K562 (cell line): Measurements from ENCODE around the gene BGLAP. TPM values are rescaled to one million over a fixed set of nuclear protein-coding genes. Genes with fewer than 3 reads are reported as not detected.
A peak's percentile ranks its signal among the peaks of the same experiment; 100 is the strongest.

Source experiments
- ELF2 ChIP-seq: fragments of 250-450 bp; sonication (Bioruptor Pico); IDR thresholded peaks from 2 replicates; pipeline ENCODE4 v1.5.0; 2021; ENCODE audit warnings: mild to moderate bottlenecking
- HMBOX1 ChIP-seq: sonication (generic); IDR thresholded peaks from 2 replicates; pipeline ENCODE4 v1.6.1; 2016
- HOXB6 ChIP-seq: fragments of 250-450 bp; sonication (Bioruptor Pico); IDR thresholded peaks from 2 replicates; pipeline ENCODE4 v1.5.1; 2022; ENCODE audit warnings: mild to moderate bottlenecking, borderline replicate concordance
- MCM2 ChIP-seq: fragments of 450-650 bp; IDR thresholded peaks from 2 replicates; pipeline ENCODE4 v1.6.1; 2017; ENCODE audit warnings: low read depth, mild to moderate bottlenecking
- PCBP1 ChIP-seq: fragments of 200-400 bp; formaldehyde crosslinking; IDR thresholded peaks from 2 replicates; pipeline ENCODE4 v1.6.1; 2018; ENCODE audit warnings: mild to moderate bottlenecking, low read depth, low read length; ENCODE audit not compliant: poor library complexity, severe bottlenecking
- PREB ChIP-seq: sonication (generic); formaldehyde crosslinking; IDR thresholded peaks from 2 replicates; pipeline ENCODE4 v1.8.1; 2023; ENCODE audit warnings: mild to moderate bottlenecking, missing genetic modification reagents
- RBBP5 ChIP-seq: fragments of 200-600 bp; sonication (generic); IDR thresholded peaks from 2 replicates; pipeline ENCODE4 v1.6.1; 2012; ENCODE audit warnings: borderline replicate concordance, mild to moderate bottlenecking, low read length, control low read depth, inconsistent platforms; ENCODE audit not compliant: insufficient read depth, poor library complexity, severe bottlenecking
- RFX5 ChIP-seq: IDR thresholded peaks from 2 replicates; pipeline ENCODE4 v1.6.1; 2011; ENCODE audit warnings: low read depth, mild to moderate bottlenecking, improper control_type of control experiment, low read length
- TAF9B ChIP-seq: fragments of 450-650 bp; IDR thresholded peaks from 2 replicates; pipeline ENCODE4 v1.6.1; 2018; ENCODE audit warnings: mild to moderate bottlenecking; ENCODE audit not compliant: partially characterized antibody
- TSC22D4 ChIP-seq: fragments of 450-650 bp; IDR thresholded peaks from 2 replicates; pipeline ENCODE4 v1.6.1; 2016; ENCODE audit warnings: missing genetic modification characterization, missing biosample characterization, control low read depth
- ZNF133 ChIP-seq: fragments of 250-450 bp; sonication (Bioruptor Pico); IDR thresholded peaks from 2 replicates; pipeline ENCODE4 v1.4.0; 2020; ENCODE audit warnings: mild to moderate bottlenecking
- ZZZ3 ChIP-seq: fragments of 450-650 bp; IDR thresholded peaks from 2 replicates; pipeline ENCODE4 v1.6.1; 2016; ENCODE audit warnings: antibody characterized with exemption, mild to moderate bottlenecking, moderate library complexity
- polyA plus RNA-seq, 8 experiments: library from polyadenylated mRNA; depleted of rRNA in 4 of 8; stranded (reverse) in 5 of 8; unstranded in 3 of 8; fragments of >200 nt; fragmentation: Nextera tagmentation in 2 of 8; fragmentation: Illumina TruSeq in 1 of 8; extraction: Ambion mirVana in 2 of 8; extraction: Trizol in 1 of 8; gene quantifications; 2 replicates each; pipeline versions ENCODE4 v1.2.1 to v1.2.3, GENCODE V29; 2011 to 2014; ENCODE audit warnings: inconsistent platforms in 1 of 8, missing spikeins in 1 of 8
- total RNA-seq, 7 experiments: library from RNA; depleted of rRNA in 6 of 7; stranded (reverse); fragments of >200 nt in 6 of 7; fragmentation: Illumina TruSeq in 2 of 7; extraction: Trizol in 2 of 7; gene quantifications; 2 replicates each; pipeline versions ENCODE4 v1.2.1 to v1.2.3, GENCODE V29; 2011 to 2021; ENCODE audit warnings: low replicate concordance in 1 of 7
- TF ChIP-seq, protein P1 (sequence below): sonication (generic); formaldehyde crosslinking; IDR thresholded peaks from 2 replicates; pipeline ENCODE4 v1.8.0; 2023; ENCODE audit warnings: mild to moderate bottlenecking, missing genetic modification reagents
- TF ChIP-seq, protein P2 (sequence below): sonication (generic); formaldehyde crosslinking; IDR thresholded peaks from 2 replicates; pipeline ENCODE4 v1.8.0; 2023; ENCODE audit warnings: mild to moderate bottlenecking, missing genetic modification reagents
- TF ChIP-seq, protein P3 (sequence below): sonication (generic); formaldehyde crosslinking; IDR thresholded peaks from 2 replicates; pipeline ENCODE4 v1.8.0; 2022; ENCODE audit warnings: mild to moderate bottlenecking, missing genetic modification reagents
- TF ChIP-seq, protein P4 (sequence below): fragments of 250-450 bp; sonication (Bioruptor Pico); IDR thresholded peaks from 2 replicates; pipeline ENCODE4 v1.5.0; 2022; ENCODE audit warnings: mild to moderate bottlenecking

The BGLAP gene
- total and polyA plus RNA-seq, 9 of the 15 experiments (the other 6 are each of a cell fraction or from before 2014, with no cell fraction given), result 0.15 to 1.4 (median 0.28) TPM; not detected in 3

DNA sequence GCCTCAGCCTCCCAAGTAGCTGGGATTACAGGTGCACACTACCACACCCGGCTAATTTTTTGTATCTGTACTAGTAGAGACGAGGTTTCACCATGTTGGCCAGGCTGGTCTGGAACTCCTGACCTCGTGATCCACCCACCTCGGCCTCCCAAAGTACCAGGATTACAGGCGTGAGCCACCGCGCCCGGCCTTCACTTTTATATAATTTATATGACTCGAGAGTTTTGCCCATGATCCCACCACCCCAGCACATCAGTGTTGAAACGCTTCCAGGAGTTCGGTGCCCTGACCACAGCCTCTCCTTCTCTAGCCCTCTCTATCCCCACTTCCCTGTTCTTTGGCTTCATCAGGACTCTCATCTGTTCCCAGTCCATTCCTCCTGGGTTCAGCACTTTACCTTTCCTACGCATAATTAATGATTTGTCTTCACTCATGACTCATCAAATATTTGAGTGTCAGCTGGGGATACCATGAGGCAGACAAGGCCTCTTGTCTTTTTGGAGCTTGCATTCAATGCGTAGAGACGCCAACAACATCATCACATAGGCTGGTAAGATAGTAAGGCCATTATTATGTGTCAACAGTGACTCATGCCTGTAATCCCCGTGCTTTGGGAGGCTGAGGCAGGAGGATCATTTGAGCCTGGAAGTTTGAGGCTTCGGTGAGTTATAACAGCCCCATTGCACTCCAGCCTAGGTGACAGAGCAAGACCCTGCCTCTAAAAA lies 27.8 kb upstream of the BGLAP start (continued):
- TF ChIP-seq, protein P1, sequence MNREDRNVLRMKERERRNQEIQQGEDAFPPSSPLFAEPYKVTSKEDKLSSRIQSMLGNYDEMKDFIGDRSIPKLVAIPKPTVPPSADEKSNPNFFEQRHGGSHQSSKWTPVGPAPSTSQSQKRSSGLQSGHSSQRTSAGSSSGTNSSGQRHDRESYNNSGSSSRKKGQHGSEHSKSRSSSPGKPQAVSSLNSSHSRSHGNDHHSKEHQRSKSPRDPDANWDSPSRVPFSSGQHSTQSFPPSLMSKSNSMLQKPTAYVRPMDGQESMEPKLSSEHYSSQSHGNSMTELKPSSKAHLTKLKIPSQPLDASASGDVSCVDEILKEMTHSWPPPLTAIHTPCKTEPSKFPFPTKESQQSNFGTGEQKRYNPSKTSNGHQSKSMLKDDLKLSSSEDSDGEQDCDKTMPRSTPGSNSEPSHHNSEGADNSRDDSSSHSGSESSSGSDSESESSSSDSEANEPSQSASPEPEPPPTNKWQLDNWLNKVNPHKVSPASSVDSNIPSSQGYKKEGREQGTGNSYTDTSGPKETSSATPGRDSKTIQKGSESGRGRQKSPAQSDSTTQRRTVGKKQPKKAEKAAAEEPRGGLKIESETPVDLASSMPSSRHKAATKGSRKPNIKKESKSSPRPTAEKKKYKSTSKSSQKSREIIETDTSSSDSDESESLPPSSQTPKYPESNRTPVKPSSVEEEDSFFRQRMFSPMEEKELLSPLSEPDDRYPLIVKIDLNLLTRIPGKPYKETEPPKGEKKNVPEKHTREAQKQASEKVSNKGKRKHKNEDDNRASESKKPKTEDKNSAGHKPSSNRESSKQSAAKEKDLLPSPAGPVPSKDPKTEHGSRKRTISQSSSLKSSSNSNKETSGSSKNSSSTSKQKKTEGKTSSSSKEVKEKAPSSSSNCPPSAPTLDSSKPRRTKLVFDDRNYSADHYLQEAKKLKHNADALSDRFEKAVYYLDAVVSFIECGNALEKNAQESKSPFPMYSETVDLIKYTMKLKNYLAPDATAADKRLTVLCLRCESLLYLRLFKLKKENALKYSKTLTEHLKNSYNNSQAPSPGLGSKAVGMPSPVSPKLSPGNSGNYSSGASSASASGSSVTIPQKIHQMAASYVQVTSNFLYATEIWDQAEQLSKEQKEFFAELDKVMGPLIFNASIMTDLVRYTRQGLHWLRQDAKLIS (CRISPR knock-in tag), result no peak
- TF ChIP-seq TAF9B (peak; percentile 57), RBBP5 (peak; percentile 15), HOXB6 (CRISPR knock-in tag) (no peak), HMBOX1 (no peak), ZZZ3 (no peak), RFX5 (no peak), MCM2 (no peak), PREB (CRISPR knock-in tag) (no peak), TSC22D4 (no peak), ELF2 (CRISPR knock-in tag) (no peak), ZNF133 (CRISPR knock-in tag) (no peak), PCBP1 (no peak)
- TF ChIP-seq, protein P2, sequence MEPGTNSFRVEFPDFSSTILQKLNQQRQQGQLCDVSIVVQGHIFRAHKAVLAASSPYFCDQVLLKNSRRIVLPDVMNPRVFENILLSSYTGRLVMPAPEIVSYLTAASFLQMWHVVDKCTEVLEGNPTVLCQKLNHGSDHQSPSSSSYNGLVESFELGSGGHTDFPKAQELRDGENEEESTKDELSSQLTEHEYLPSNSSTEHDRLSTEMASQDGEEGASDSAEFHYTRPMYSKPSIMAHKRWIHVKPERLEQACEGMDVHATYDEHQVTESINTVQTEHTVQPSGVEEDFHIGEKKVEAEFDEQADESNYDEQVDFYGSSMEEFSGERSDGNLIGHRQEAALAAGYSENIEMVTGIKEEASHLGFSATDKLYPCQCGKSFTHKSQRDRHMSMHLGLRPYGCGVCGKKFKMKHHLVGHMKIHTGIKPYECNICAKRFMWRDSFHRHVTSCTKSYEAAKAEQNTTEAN (CRISPR knock-in tag), result no peak
- TF ChIP-seq, protein P3, sequence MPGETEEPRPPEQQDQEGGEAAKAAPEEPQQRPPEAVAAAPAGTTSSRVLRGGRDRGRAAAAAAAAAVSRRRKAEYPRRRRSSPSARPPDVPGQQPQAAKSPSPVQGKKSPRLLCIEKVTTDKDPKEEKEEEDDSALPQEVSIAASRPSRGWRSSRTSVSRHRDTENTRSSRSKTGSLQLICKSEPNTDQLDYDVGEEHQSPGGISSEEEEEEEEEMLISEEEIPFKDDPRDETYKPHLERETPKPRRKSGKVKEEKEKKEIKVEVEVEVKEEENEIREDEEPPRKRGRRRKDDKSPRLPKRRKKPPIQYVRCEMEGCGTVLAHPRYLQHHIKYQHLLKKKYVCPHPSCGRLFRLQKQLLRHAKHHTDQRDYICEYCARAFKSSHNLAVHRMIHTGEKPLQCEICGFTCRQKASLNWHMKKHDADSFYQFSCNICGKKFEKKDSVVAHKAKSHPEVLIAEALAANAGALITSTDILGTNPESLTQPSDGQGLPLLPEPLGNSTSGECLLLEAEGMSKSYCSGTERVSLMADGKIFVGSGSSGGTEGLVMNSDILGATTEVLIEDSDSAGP, result no peak
- TF ChIP-seq, protein P4, sequence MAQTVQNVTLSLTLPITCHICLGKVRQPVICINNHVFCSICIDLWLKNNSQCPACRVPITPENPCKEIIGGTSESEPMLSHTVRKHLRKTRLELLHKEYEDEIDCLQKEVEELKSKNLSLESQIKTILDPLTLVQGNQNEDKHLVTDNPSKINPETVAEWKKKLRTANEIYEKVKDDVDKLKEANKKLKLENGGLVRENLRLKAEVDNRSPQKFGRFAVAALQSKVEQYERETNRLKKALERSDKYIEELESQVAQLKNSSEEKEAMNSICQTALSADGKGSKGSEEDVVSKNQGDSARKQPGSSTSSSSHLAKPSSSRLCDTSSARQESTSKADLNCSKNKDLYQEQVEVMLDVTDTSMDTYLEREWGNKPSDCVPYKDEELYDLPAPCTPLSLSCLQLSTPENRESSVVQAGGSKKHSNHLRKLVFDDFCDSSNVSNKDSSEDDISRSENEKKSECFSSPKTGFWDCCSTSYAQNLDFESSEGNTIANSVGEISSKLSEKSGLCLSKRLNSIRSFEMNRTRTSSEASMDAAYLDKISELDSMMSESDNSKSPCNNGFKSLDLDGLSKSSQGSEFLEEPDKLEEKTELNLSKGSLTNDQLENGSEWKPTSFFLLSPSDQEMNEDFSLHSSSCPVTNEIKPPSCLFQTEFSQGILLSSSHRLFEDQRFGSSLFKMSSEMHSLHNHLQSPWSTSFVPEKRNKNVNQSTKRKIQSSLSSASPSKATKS (CRISPR knock-in tag), result no peak
